Measurements from ENCODE around the gene REXO4. TPM values are rescaled to one million over a fixed set of nuclear protein-coding genes. Genes with fewer than 3 reads are reported as not detected.

Gene REXO4
- total and polyA plus RNA-seq, 2 donors (not counting 3 experiments of a cell fraction or from before 2014, with no cell fraction given): 19.5 to 29.5 TPM

- H3K9me3 ChIP-seq (replicated peaks; ENCODE audit: control insufficient read depth, insufficient read depth, low read length): no peaks in the 10 kb centered on the region
- dilution Hi-C loops (cut with MboI; ENCODE audit: extremely low pct_ligation_motif_present, low sequenced_read_pairs) (no loop called here), intact Hi-C loops (cut with micrococcal nuclease) (loop anchor here (1.0 kb wide), 2 partner anchors 20 to 52 kb away; partner anchors contain the start of gene SLC2A6)
- H2AFZ ChIP-seq (ENCODE audit: low read depth, low read length): peak within 1 kb of the TSS; percentile 97
- no peaks in the 10 kb centered on the region for H3K79me2 ChIP-seq (ENCODE audit: control insufficient read depth, insufficient read depth, low read length)
- TF ChIP-seq CTCF (IDR thresholded peaks at IDR 0.05; ENCODE audit: extremely low read depth in 1 of 2, insufficient read depth in 1 of 2, low read depth in 1 of 2, low read length in 2 of 2) (peak in 1 of 2 donors; percentile 5), POLR2A (IDR thresholded peaks at IDR 0.05; ENCODE audit: low read depth, low read length) (peak; percentile 67), MYC (IDR thresholded peaks at IDR 0.05; ENCODE audit: low read depth, low read length) (no peak), FOS (IDR thresholded peaks at IDR 0.05; ENCODE audit: borderline replicate concordance, insufficient read depth, low read length) (no peak), POLR2AphosphoS5 (IDR thresholded peaks at IDR 0.05; ENCODE audit: insufficient read depth, low read depth, low read length) (peak; percentile 69), EZH2 (IDR thresholded peaks at IDR 0.05; ENCODE audit: borderline replicate concordance, low read depth, low read length, severe bottlenecking) (no peak)
- DNase-seq (ENCODE audit: low read depth, low spot score) (peak; percentile 95), FAIRE-seq (peak; percentile 94)
- peak within 1 kb of the TSS; percentile 74 for H3K4me2 ChIP-seq (ENCODE audit: insufficient read depth, low read length)
- ChIA-PET CTCF (interaction anchor here (0.5 to 1.5 kb wide), 4 partner anchors 10 to 283 kb away, joined by 3 to 4 read pairs (median 3); no protein-coding TSS in a partner anchor), POLR2A (interaction anchor here (0.6 to 1.5 kb wide), 5 partner anchors 12 to 325 kb away, joined by 3 to 8 read pairs (median 5); partner anchors contain the start of genes MED22, RPL7A and SLC2A6)
- H3K9ac ChIP-seq (replicated peaks; ENCODE audit: extremely low read depth, insufficient read depth, low read length): peak within 1 kb of the TSS; percentile 86
- no peaks in the 10 kb centered on the region for H3K27me3 ChIP-seq (ENCODE audit: control insufficient read depth in 2 of 2, insufficient read depth in 2 of 2, low read length in 2 of 2)
- H3K4me1 ChIP-seq (ENCODE audit: control insufficient read depth, extremely low read depth, insufficient read depth, low read length): peaks cover 9% of the 10 kb centered on the region
- H4K20me1 ChIP-seq (replicated peaks; ENCODE audit: control insufficient read depth, extremely low read depth, insufficient read depth, low read length): no peaks in the 10 kb centered on the region
- no TSS peak for BruUV-seq (replicated peaks)
- H3K27ac ChIP-seq (ENCODE audit: insufficient read depth, low read depth, low read length): peak within 1 kb of the TSS; percentile 68
- no peaks in the 10 kb centered on the region for H3K9me1 ChIP-seq (replicated peaks; ENCODE audit: control insufficient read depth, extremely low read depth, insufficient read depth, low read length)
- H3K4me3 ChIP-seq (replicated peaks in 1 of 3; ENCODE audit: insufficient read depth in 1 of 3, low read depth in 1 of 3, low read length in 3 of 3): peak within 1 kb of the TSS; percentile 50 to 82 (median 63)
- no peaks in the 10 kb centered on the region for H3K36me3 ChIP-seq (ENCODE audit: control insufficient read depth in 2 of 2, extremely low read depth in 1 of 2, insufficient read depth in 2 of 2, low read length in 2 of 2)
These were observed 41.9 kb upstream of the REXO4 start, which contains the start of gene CACFD1 for GRCh38 chr9:133459476-133460404. Gene CACFD1, plus strand, starts transcription at chr9:133459978. Its CDS starts 89 bp downstream, at chr9:133460067.

All from endothelial cell of umbilical vein (primary cell).